GM06990 (cell line): ENCODE results near the gene XCL2.
A peak's percentile ranks its signal among the peaks of the same experiment; 100 is the strongest.
"Not testable (repeated sequence)": the region's sequence is repeated elsewhere in the genome, so short reads cannot be mapped to it uniquely, and the experiment has no call there.

ENCODE experiments used
- DNase-seq: peaks from one replicate; pipeline ENCODE4 v3.0.0-alpha.2; 2011; ENCODE audit not compliant: insufficient read length; ENCODE audit errors: extremely low read depth
- H3K27me3 ChIP-seq: replicated peaks from 2 replicates; pipeline ENCODE4 v1.6.0; 2011; ENCODE audit warnings: low read length; ENCODE audit not compliant: control insufficient read depth, insufficient read depth
- H3K36me3 ChIP-seq: 2 replicates; pipeline ENCODE4 v1.5.1; 2011; ENCODE audit warnings: low read length; ENCODE audit not compliant: control insufficient read depth, insufficient read depth
- H3K4me3 ChIP-seq: replicated peaks from 2 replicates; pipeline ENCODE4 v1.5.1; 2011; ENCODE audit warnings: low read depth, mild to moderate bottlenecking, control low read depth, low read length
- TF ChIP-seq, protein P1 (sequence below): IDR thresholded peaks from 2 replicates; pipeline ENCODE4 v1.5.1; 2011; ENCODE audit warnings: low read length, control low read depth, mild to moderate bottlenecking, inconsistent platforms; ENCODE audit not compliant: insufficient read depth, poor library complexity, severe bottlenecking

Gene XCL2

GRCh38 chr1:168553680-168554553, 10.1 kb upstream of the XCL2 start:
- TF ChIP-seq, protein P1, sequence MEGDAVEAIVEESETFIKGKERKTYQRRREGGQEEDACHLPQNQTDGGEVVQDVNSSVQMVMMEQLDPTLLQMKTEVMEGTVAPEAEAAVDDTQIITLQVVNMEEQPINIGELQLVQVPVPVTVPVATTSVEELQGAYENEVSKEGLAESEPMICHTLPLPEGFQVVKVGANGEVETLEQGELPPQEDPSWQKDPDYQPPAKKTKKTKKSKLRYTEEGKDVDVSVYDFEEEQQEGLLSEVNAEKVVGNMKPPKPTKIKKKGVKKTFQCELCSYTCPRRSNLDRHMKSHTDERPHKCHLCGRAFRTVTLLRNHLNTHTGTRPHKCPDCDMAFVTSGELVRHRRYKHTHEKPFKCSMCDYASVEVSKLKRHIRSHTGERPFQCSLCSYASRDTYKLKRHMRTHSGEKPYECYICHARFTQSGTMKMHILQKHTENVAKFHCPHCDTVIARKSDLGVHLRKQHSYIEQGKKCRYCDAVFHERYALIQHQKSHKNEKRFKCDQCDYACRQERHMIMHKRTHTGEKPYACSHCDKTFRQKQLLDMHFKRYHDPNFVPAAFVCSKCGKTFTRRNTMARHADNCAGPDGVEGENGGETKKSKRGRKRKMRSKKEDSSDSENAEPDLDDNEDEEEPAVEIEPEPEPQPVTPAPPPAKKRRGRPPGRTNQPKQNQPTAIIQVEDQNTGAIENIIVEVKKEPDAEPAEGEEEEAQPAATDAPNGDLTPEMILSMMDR: no peak
- DNase-seq: peak; percentile 29
- Histone ChIP-seq H3K4me3 (no peak overlapping the region), H3K36me3 (no peaks in the 10 kb centered on the region), H3K27me3 (no peaks in the 10 kb centered on the region; the same call in 1 of the 2 replicates)

- no peak overlapping the region for H3K4me3 ChIP-seq
- DNase-seq: no peak
- H3K27me3 ChIP-seq: no peaks in the 10 kb centered on the region; the same call in 1 of the 2 replicates
- no peaks in the 10 kb centered on the region for H3K36me3 ChIP-seq
- TF ChIP-seq, protein P1: no peak
Measured at GRCh38 chr1:168552961-168553360, 9.2 kb upstream of the XCL2 start.

- Histone ChIP-seq H3K36me3 (no peaks in the 10 kb centered on the region), H3K4me3 (no peak overlapping the region), H3K27me3 (no peaks in the 10 kb centered on the region; the same call in 1 of the 2 replicates)
- TF ChIP-seq, protein P1: no peak
- no peak for DNase-seq
Measured at GRCh38 chr1:168551688-168552087, 7.9 kb upstream of the XCL2 start.

DNA sequence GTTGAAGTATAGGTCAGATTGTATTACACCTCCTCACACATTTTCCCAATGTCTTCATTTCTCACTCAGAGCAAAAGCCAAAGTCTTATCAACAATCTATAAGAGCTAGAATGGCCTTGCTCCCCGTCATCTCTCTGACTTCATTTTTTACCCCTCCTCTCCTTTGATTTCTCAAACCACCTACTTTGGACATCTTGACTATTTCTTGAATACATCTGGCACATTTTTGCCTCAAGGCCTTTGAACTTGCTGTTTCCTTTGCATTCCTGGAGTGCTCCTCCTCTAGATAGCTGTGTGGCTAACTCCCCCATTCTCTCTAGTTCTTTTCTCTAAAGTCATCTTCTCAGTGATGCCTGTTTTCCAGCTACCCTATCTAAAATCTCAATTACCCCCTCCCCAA, 7.2 kb upstream of the XCL2 start:
- no peaks in the 10 kb centered on the region; the same call in 1 of the 2 replicates for H3K27me3 ChIP-seq
- TF ChIP-seq, protein P1: no peak
- no peak overlapping the region for H3K4me3 ChIP-seq
- DNase-seq: no peak
- H3K36me3 ChIP-seq: no peaks in the 10 kb centered on the region

- not testable (repeated sequence) for H3K36me3 ChIP-seq, H3K4me3 ChIP-seq, H3K27me3 ChIP-seq, DNase-seq
Measured at GRCh38 chr1:168546553-168546895, 2.7 kb upstream of the XCL2 start.

GRCh38 chr1:168545678-168546552, 2.1 kb upstream of the XCL2 start:
- DNase-seq, H3K27me3 ChIP-seq, H3K36me3 ChIP-seq, H3K4me3 ChIP-seq: not testable (repeated sequence)
- TF ChIP-seq, protein P1: peak; percentile 48

DNA sequence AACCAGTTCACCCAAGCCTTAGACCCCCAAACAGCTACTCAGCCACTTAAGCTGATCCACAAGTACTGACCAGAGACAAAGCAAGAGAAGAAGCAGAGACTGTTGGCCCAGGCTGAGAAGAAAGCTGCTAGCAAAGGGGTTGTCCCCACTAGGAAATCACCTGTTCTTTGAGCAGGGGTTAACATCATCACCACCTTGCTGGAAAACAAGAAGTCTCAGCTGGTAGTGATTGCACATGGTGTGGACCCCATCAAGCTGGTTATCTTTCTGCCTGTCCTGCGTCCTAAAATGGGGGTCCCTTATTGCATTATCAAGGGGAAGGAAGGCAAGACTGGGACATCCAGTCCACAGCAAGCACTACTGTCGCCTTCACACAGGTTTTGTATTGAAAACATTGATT, 819 bp downstream of the XCL2 start:
- DNase-seq, H3K4me3 ChIP-seq, H3K36me3 ChIP-seq, H3K27me3 ChIP-seq: not testable (repeated sequence)

GRCh38 chr1:168540798-168541197, 3.0 kb downstream of the XCL2 start:
- H3K4me3 ChIP-seq, DNase-seq, H3K36me3 ChIP-seq, H3K27me3 ChIP-seq: not testable (repeated sequence)
